ENCODE measurements around the gene DES.

- TF ChIP-seq MXI1 (conservative IDR thresholded peaks at IDR 0.05; ENCODE audit: poor library complexity, severe bottlenecking) (no peak), POLR2AphosphoS5 (IDR thresholded peaks at IDR 0.05) (no peak), CTCF (IDR thresholded peaks at IDR 0.05; ENCODE audit: poor library complexity, severe bottlenecking) (no peak), EZH2 (IDR thresholded peaks at IDR 0.05; ENCODE audit: borderline replicate concordance, insufficient read depth, low read length, poor library complexity, severe bottlenecking) (no peak), TAF1 (IDR thresholded peaks at IDR 0.05; ENCODE audit: low read depth) (no peak), SMC3 (conservative IDR thresholded peaks at IDR 0.05; ENCODE audit: poor library complexity) (no peak), EP300 (conservative IDR thresholded peaks at IDR 0.05; ENCODE audit: poor library complexity, severe bottlenecking) (no peak), RAD21 (conservative IDR thresholded peaks at IDR 0.05) (no peak)
- TF ChIP-seq, protein P1, sequence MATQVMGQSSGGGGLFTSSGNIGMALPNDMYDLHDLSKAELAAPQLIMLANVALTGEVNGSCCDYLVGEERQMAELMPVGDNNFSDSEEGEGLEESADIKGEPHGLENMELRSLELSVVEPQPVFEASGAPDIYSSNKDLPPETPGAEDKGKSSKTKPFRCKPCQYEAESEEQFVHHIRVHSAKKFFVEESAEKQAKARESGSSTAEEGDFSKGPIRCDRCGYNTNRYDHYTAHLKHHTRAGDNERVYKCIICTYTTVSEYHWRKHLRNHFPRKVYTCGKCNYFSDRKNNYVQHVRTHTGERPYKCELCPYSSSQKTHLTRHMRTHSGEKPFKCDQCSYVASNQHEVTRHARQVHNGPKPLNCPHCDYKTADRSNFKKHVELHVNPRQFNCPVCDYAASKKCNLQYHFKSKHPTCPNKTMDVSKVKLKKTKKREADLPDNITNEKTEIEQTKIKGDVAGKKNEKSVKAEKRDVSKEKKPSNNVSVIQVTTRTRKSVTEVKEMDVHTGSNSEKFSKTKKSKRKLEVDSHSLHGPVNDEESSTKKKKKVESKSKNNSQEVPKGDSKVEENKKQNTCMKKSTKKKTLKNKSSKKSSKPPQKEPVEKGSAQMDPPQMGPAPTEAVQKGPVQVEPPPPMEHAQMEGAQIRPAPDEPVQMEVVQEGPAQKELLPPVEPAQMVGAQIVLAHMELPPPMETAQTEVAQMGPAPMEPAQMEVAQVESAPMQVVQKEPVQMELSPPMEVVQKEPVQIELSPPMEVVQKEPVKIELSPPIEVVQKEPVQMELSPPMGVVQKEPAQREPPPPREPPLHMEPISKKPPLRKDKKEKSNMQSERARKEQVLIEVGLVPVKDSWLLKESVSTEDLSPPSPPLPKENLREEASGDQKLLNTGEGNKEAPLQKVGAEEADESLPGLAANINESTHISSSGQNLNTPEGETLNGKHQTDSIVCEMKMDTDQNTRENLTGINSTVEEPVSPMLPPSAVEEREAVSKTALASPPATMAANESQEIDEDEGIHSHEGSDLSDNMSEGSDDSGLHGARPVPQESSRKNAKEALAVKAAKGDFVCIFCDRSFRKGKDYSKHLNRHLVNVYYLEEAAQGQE (IDR thresholded peaks at IDR 0.05; ENCODE audit: borderline replicate concordance): no peak
Measured at GRCh38 chr2:219455581-219455980, 37.4 kb downstream of the DES start.
